PFSK-1 (cell line): ENCODE results near the gene C11orf24.

Source experiments
- FOXP2 ChIP-seq: optimal IDR thresholded peaks from 2 replicates; pipeline ENCODE3; 2011; ENCODE audit warnings: borderline replicate concordance, control low read depth, inconsistent platforms; ENCODE audit not compliant: insufficient read depth; ENCODE audit errors: extremely low read length, extremely low read depth
- POLR2AphosphoS5 ChIP-seq: IDR thresholded peaks from 2 replicates; pipeline ENCODE4 v1.6.1; 2012; ENCODE audit warnings: low read depth, mild to moderate bottlenecking, control low read depth, low read length, moderate library complexity
- REST ChIP-seq, 2 experiments: IDR thresholded peaks; 2 replicates each; pipeline versions ENCODE4 v1.6.1 to v1.8.0; 2011 to 2012; ENCODE audit warnings: low read depth in 2 of 2, low read length in 2 of 2, control low read depth in 1 of 2, inconsistent platforms in 1 of 2, mild to moderate bottlenecking in 1 of 2, moderate library complexity in 1 of 2; ENCODE audit not compliant: insufficient read depth in 1 of 2
- SIN3A ChIP-seq: IDR thresholded peaks from 2 replicates; pipeline ENCODE4 v1.6.1; 2012; ENCODE audit warnings: mild to moderate bottlenecking, low read length, moderate library complexity, borderline replicate concordance; ENCODE audit not compliant: insufficient read depth
- TAF1 ChIP-seq: IDR thresholded peaks from 2 replicates; pipeline ENCODE4 v1.6.1; 2012; ENCODE audit warnings: low read length, control low read depth, borderline replicate concordance; ENCODE audit not compliant: insufficient read depth

C11orf24 gene

GRCh38 chr11:68295271-68295670 is 23.5 kb upstream of the C11orf24 start:
- TF ChIP-seq POLR2AphosphoS5, result no peak

- no peak for TF ChIP-seq TAF1
- no peak for TF ChIP-seq POLR2AphosphoS5
- no peak for TF ChIP-seq REST (IDR thresholded peaks at IDR 0.05; ENCODE audit: insufficient read depth in 1 of 2, low read depth in 2 of 2, low read length in 2 of 2)
- no peak for TF ChIP-seq FOXP2
- TF ChIP-seq SIN3A, result no peak
These were observed 21.9 kb upstream of the C11orf24 start for GRCh38 chr11:68293708-68294107.

GRCh38 chr11:68289456-68289855 is 17.7 kb upstream of the C11orf24 start:
- TF ChIP-seq POLR2AphosphoS5 (no peak), FOXP2 (no peak), SIN3A (no peak)

- TF ChIP-seq POLR2AphosphoS5, result no peak
- TF ChIP-seq FOXP2, result no peak
- no peak for TF ChIP-seq TAF1
- no peak for TF ChIP-seq SIN3A
- TF ChIP-seq REST (IDR thresholded peaks at IDR 0.05; ENCODE audit: insufficient read depth in 1 of 2, low read depth in 2 of 2, low read length in 2 of 2), result no peak
These were observed 15.6 kb upstream of the C11orf24 start for GRCh38 chr11:68287419-68287818.

- TF ChIP-seq REST (IDR thresholded peaks at IDR 0.05; ENCODE audit: insufficient read depth in 1 of 2, low read depth in 2 of 2, low read length in 2 of 2) (no peak), POLR2AphosphoS5 (no peak), FOXP2 (no peak), TAF1 (no peak), SIN3A (no peak)
These were observed 11.1 kb upstream of the C11orf24 start for GRCh38 chr11:68282861-68283230.

- TF ChIP-seq FOXP2, result no peak
- no peak for TF ChIP-seq SIN3A
- TF ChIP-seq TAF1, result no peak
- no peak for TF ChIP-seq REST (IDR thresholded peaks at IDR 0.05; ENCODE audit: insufficient read depth in 1 of 2, low read depth in 2 of 2, low read length in 2 of 2)
- no peak for TF ChIP-seq POLR2AphosphoS5
These were observed 10.5 kb upstream of the C11orf24 start for GRCh38 chr11:68282141-68282860.
